GM19025 (cell line): ENCODE results near the gene SDF2.

ENCODE experiments used
- ATAC-seq: cut with Tn5 transposase; IDR thresholded peaks from one replicate; pipeline ENCODE4 v1.9.1; 2021; ENCODE audit warnings: mild to moderate bottlenecking, low read depth, moderate library complexity; ENCODE audit not compliant: unreplicated experiment

SDF2 gene

GRCh38 chr17:28661635-28662526, at the start of gene SDF2, which contains the start of gene SUPT6H:
TSS of gene SDF2 (minus strand) at chr17:28661906. CDS start at chr17:28661876, 30 bp downstream.
TSS of gene SUPT6H (plus strand) at chr17:28662205. CDS start at chr17:28673402, 11,197 bp downstream.
- ATAC-seq = peak; percentile 81

GRCh38 chr17:28710861-28711722, 49.4 kb upstream of the SDF2 start:
- peak; percentile 84 for ATAC-seq

GRCh38 chr17:28707339-28707720, 45.6 kb upstream of the SDF2 start:
- ATAC-seq = no peak

GRCh38 chr17:28706471-28707338, 45.0 kb upstream of the SDF2 start:
- ATAC-seq = no peak

GRCh38 chr17:28705728-28706334, 44.1 kb upstream of the SDF2 start:
- ATAC-seq = no peak

- ATAC-seq = no peak
Measured at GRCh38 chr17:28705074-28705659, 43.5 kb upstream of the SDF2 start.

- ATAC-seq = no peak
Measured at GRCh38 chr17:28704219-28704858, 42.6 kb upstream of the SDF2 start.

- ATAC-seq = no peak
Measured at GRCh38 chr17:28703552-28704218, 42.0 kb upstream of the SDF2 start.

- no peak for ATAC-seq
Measured at GRCh38 chr17:28702752-28703150, 41.0 kb upstream of the SDF2 start.

- no peak for ATAC-seq
Measured at GRCh38 chr17:28702026-28702751, 40.5 kb upstream of the SDF2 start.

GRCh38 chr17:28700830-28701492, 39.3 kb upstream of the SDF2 start:
- no peak for ATAC-seq

- no peak for ATAC-seq
Measured at GRCh38 chr17:28700278-28700677, 38.6 kb upstream of the SDF2 start.

- no peak for ATAC-seq
Measured at GRCh38 chr17:28698253-28698941, 36.7 kb upstream of the SDF2 start.

GRCh38 chr17:28693869-28694268, 32.2 kb upstream of the SDF2 start:
- ATAC-seq = no peak

- ATAC-seq = no peak
Measured at GRCh38 chr17:28689011-28689410, 27.3 kb upstream of the SDF2 start.

- ATAC-seq = no peak
Measured at GRCh38 chr17:28688481-28688880, 26.8 kb upstream of the SDF2 start.

- ATAC-seq = no peak
Measured at GRCh38 chr17:28686296-28686695, 24.6 kb upstream of the SDF2 start.
